Psoas muscle (tissue), 8 donors: ENCODE results near the gene GNPAT. TPM values are rescaled to one million over a fixed set of nuclear protein-coding genes. Genes with fewer than 3 reads are reported as not detected.

ENCODE experiments used
- ATAC-seq, 4 donors: fragments of 200-7000 bp; cut with Tn5 transposase; one replicate each; pipeline ENCODE4 v1.9.1; 2020; ENCODE audit warnings: moderate library complexity in 3 of 4, mild to moderate bottlenecking in 2 of 4
- DNase-seq, 2 donors: peaks; one replicate each; pipeline ENCODE4 v3.0.0-alpha.2; 2020
- H3K27ac ChIP-seq: fragments of 200-600 bp; one replicate; pipeline ENCODE4 v1.8.0; 2022
- H3K27me3 ChIP-seq, 3 donors: fragments of 200-600 bp in 1 of 3; one replicate each; pipeline versions ENCODE4 v1.6.1 to v1.8.0; 2013 to 2022; ENCODE audit warnings: low read length in 2 of 3, mild to moderate bottlenecking in 2 of 3, moderate library complexity in 1 of 3; ENCODE audit not compliant: insufficient read depth in 3 of 3
- H3K36me3 ChIP-seq, 2 donors: fragments of 200-600 bp in 1 of 2; one replicate each; pipeline versions ENCODE4 v1.6.1 to v1.8.0; 2013 to 2022; ENCODE audit warnings: low read depth in 1 of 2, mild to moderate bottlenecking in 1 of 2, moderate library complexity in 1 of 2; ENCODE audit not compliant: insufficient read depth in 1 of 2
- H3K4me1 ChIP-seq: fragments of 200-600 bp; one replicate; pipeline ENCODE4 v1.8.0; 2022
- H3K4me3 ChIP-seq: fragments of 200-600 bp; one replicate; pipeline ENCODE4 v1.8.0; 2022; ENCODE audit warnings: mild to moderate bottlenecking
- H3K9me3 ChIP-seq: fragments of 200-600 bp; one replicate; pipeline ENCODE4 v1.8.0; 2022
- WGBS, 3 donors: extraction: QIAGEN DNeasy Blood & Tissue Kit; methylation state at CpG; one replicate each; pipeline versions ENCODE4 v1.1.6 to v1.1.7; 2013; 5-methylcytosine and 5-hydroxymethylcytosine counted together
- intact Hi-C, 2 donors: fragments of 100-400 bp; cut with DNase I; formaldehyde crosslinking; loops; one replicate each; pipeline versions ENCODE4 v1.11.0 to v1.14.2; 2022
- long read RNA-seq, 2 donors: library from polyadenylated mRNA; unstranded; transcript quantifications; one replicate each; pipeline ENCODE4 v2.0.0, GENCODE V29; 2021
- polyA plus RNA-seq, 3 donors: library from polyadenylated mRNA; stranded (reverse); fragments of 200-250 nt; gene quantifications; one replicate each; pipeline ENCODE4 v1.2.3, GENCODE V29; 2013
- total RNA-seq, 4 donors: library from RNA; stranded (reverse); fragmentation: NEBNext Ultra II Directional in 2 of 4; extraction: Animal tissue kit (Norgen Biotek cat#: 25700) in 2 of 4; gene quantifications; one replicate each; pipeline versions ENCODE4 v1.2.1 to v1.2.4, GENCODE V29; 2021 to 2023
- TF ChIP-seq, protein P1 (sequence below): fragments of 200-600 bp; IDR thresholded peaks from one replicate; pipeline ENCODE4 v1.8.0; 2022; ENCODE audit warnings: antibody characterized with exemption
- donor health status: healthy with polysubstance abuse.
- donor health status: DM: no; HTN: no; CAD: no; lungs with moderate emphysema.
- donor health status: Bipolar disorder and iron deficiency.
- donor health status: healthy.
- donor health status: DM: yes; HTN: yes; CAD: no.
- donor health status: DM: no; HTN: no; CAD: no.
- donor health status: DM: no; HTN: no; CAD: no.
- donor health status: DM: yes; HTN: yes; CAD: no.

Gene GNPAT
- total RNA-seq (10 to 100 TPM; 65.8 to 77.6 (median 73.4) TPM), polyA plus RNA-seq (100 to 1,000 TPM in 1 of 3 donors, 10 to 100 TPM in 2; 45.5 to 112 (median 70.9) TPM)
- long read RNA-seq, donor 1, transcript GNPAT-201 (16 exons, 2,643 nt), result major isoform, 188 of 223 reads
- long read RNA-seq, donor 1, partial matches to known transcripts, result 4 of 223 reads
- long read RNA-seq, donor 1, other reads (novel, unspliced or antisense), result 31 of 223 reads
- long read RNA-seq, donor 2, transcript GNPAT-201 (16 exons, 2,643 nt), result major isoform, 361 of 453 reads
- long read RNA-seq, donor 2, partial matches to known transcripts, result 10 of 453 reads
- long read RNA-seq, donor 2, other reads (novel, unspliced or antisense), result 82 of 453 reads

DNA sequence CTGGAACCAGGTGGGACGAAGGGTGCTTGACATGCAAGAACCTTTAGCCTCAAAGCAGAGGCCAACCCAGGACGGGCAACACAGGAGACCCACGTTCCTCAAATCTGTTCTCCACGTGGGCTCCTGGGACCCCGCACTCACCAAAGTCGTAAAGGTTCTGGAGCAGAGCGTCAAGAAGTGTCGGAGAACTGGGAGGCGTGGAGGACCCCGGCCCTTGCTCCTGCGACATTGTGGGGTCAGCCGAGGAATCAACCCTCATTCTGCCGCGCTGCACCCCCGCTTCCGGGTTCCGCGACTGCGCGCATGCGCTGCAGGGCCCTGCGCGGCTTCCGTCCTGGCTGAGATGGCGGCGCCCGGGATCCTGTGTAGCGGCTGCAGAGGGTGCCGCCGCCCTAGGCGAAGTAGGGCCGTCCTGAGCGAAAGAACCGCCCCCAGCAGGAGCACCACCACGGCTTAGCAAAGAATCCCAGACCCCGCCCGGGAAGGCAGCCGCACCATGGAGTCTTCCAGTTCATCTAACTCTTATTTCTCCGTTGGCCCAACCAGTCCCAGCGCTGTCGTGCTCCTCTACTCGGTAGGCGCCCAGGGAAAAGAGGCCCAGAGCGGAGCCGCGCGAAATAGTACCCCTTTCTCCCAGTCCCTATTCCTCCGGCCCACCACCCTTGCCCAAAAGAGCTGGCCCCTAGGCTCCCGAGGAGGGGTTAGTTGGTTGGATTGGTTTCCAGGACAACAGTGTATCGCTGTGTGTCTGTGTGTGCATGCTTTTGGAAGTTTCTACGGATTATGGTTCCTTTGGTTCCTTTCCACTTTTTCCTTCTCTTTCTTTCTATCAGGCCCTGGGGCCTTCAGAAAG is at the start of gene GNPAT:
GNPAT (plus strand) TSS at position 330 of the 853 bp plus-strand sequence; CDS start at position 497, 167 bp downstream.
- TF ChIP-seq, protein P1, sequence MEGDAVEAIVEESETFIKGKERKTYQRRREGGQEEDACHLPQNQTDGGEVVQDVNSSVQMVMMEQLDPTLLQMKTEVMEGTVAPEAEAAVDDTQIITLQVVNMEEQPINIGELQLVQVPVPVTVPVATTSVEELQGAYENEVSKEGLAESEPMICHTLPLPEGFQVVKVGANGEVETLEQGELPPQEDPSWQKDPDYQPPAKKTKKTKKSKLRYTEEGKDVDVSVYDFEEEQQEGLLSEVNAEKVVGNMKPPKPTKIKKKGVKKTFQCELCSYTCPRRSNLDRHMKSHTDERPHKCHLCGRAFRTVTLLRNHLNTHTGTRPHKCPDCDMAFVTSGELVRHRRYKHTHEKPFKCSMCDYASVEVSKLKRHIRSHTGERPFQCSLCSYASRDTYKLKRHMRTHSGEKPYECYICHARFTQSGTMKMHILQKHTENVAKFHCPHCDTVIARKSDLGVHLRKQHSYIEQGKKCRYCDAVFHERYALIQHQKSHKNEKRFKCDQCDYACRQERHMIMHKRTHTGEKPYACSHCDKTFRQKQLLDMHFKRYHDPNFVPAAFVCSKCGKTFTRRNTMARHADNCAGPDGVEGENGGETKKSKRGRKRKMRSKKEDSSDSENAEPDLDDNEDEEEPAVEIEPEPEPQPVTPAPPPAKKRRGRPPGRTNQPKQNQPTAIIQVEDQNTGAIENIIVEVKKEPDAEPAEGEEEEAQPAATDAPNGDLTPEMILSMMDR, result no peak
- no peaks in the 10 kb centered on the region for H3K9me3 ChIP-seq
- peak; percentile 91 to 93 (median 92) for ATAC-seq
- DNase-seq, result peak; percentile 90 to 95
- peaks cover 0 to 25% of the 10 kb centered on the region in 2 donors for H3K36me3 ChIP-seq
- intact Hi-C loops, result loop anchor here (5.0 kb wide), 1 partner anchor 96 kb away; the partner anchor contains the start of genes EXOC8 (in 2 of the 2) and SPRTN (in 2 of the 2)
- H3K27me3 ChIP-seq, result no peaks in the 10 kb centered on the region
- peak within 1 kb of the TSS; percentile 91 for H3K27ac ChIP-seq
- H3K4me1 ChIP-seq, result peaks cover 51% of the 10 kb centered on the region
- peak within 1 kb of the TSS; percentile 88 for H3K4me3 ChIP-seq
- WGBS, 3 donors, result 0% methylated on average over 50 to 51 of the region's 51 CpGs

DNA sequence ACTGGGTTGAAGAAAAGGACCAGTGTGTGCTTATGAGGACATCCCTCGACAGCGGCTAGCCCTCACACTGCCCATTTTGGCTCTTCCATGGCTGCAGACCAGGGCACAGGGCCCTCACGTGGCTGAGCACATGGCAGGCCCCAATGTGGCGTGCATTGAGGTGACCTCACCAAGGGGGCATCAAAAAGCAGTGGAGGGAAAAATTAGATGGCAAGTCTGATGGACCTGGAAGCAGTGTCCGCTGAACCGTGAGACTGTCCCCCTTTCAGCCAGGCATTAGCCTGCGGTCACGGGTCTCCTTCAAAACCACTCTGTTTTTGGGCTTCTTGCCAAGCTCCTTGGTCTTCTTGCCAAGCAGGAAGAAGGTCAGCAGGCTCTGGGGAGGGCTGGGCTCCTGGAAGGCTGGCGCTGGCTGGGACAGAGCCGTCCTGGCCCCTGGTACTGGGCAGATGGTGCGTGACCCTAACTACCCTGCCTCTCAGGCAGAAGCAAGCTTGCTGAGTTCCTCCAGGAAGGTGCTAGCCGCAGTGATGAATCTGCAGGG is 48.3 kb upstream of the GNPAT start:
- H3K4me3 ChIP-seq, result no peak overlapping the region
- H3K9me3 ChIP-seq, result no peaks in the 10 kb centered on the region
- H3K27ac ChIP-seq, result no peak overlapping the region
- ATAC-seq, result peak; percentile 53 to 79 (median 70)
- no peak for DNase-seq
- peaks cover 5% of the 10 kb centered on the region for H3K4me1 ChIP-seq
- intact Hi-C loops, result no loop called here
- TF ChIP-seq, protein P1, result no peak
- no peaks in the 10 kb centered on the region for H3K36me3 ChIP-seq
- WGBS, 3 donors, result 14 to 23% (median 14%) methylated on average over 12 of the region's 12 CpGs
- H3K27me3 ChIP-seq, result peaks cover 0 to 16% (median 0%) of the 10 kb centered on the region in 3 donors

DNA sequence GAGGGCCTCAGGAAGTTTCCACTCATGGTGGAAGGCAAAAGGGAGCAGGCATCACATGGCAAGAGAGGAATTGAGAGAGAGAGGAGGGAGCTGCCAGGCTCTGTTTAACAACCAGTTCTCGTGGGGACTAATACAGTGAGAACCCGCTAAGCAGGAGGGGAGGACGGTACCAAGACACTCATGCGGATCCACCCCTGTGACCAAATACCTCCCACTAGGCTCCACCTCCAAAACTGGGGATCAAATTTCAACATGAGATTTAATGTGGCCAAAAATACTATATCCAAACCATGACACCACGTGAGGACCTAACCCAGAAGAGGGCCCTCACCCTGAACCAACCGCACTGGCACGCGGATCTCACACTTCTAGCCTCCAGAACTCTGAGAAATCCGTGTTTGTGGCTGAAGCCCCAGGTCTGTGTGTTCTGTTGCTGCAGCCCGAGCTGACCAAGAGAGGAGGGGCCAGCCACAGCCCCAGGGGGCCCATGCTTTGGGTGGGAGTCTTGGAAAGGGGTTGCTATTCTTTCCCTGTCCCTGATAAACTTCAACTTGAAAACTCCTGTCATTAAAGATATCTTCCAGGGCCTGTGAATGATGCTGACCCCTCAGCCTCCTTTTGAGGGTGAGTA is 47.2 kb upstream of the GNPAT start:
- Histone ChIP-seq H3K36me3 (no peaks in the 10 kb centered on the region), H3K27me3 (peaks cover 0 to 6% (median 0%) of the 10 kb centered on the region in 3 donors), H3K4me1 (peaks cover 5% of the 10 kb centered on the region), H3K4me3 (no peak overlapping the region), H3K27ac (no peak overlapping the region), H3K9me3 (no peaks in the 10 kb centered on the region)
- intact Hi-C loops, result no loop called here
- no peak for ATAC-seq
- TF ChIP-seq, protein P1, result no peak
- no peak for DNase-seq
- WGBS, 3 donors, result 75 to 78% (median 78%) methylated on average over 10 of the region's 10 CpGs

DNA sequence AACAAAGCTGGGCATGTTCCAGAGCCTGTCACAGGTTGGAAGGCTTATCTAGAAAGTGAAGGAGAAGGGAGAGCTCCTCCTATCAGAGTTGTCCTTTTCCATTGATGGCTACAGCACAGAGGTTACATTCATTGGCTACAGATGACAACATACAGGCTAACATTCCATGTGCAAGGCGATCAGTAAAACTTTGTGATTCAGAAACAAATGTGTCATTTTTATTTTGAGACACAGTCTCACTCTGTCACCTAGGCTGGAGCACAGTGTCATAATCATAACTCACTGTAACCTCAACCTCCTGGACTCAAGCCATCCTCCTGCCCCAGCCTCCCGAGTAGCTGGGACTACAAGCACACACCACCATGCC is 46.6 kb upstream of the GNPAT start:
- H3K27ac ChIP-seq, result no peak overlapping the region
- WGBS, 3 donors, result 77 to 85% (median 84%) methylated on average over 2 of the region's 2 CpGs
- no peak for ATAC-seq

More for the DNA sequence above, 46.6 kb upstream of the GNPAT start:
- no peaks in the 10 kb centered on the region for H3K9me3 ChIP-seq
- intact Hi-C loops, result no loop called here
- H3K4me3 ChIP-seq, result no peak overlapping the region
- no peaks in the 10 kb centered on the region for H3K36me3 ChIP-seq
- TF ChIP-seq, protein P1, result no peak
- peaks cover 0 to 3% (median 0%) of the 10 kb centered on the region in 3 donors for H3K27me3 ChIP-seq
- DNase-seq, result no peak
- H3K4me1 ChIP-seq, result peaks cover 5% of the 10 kb centered on the region
